Stimulated activated CD4-positive, alpha-beta T cell treated with anti-CD3 and anti-CD28 coated beads, Interleukin-2, amount 100 ng/mL, for 4 hours (primary cell): Measurements from ENCODE around the gene TCF4.

Experiments
- DNase-seq: peaks from one replicate; pipeline ENCODE4 v3.0.0-alpha.2; 2020; ENCODE audit warnings: low read depth

The TCF4 gene

DNA sequence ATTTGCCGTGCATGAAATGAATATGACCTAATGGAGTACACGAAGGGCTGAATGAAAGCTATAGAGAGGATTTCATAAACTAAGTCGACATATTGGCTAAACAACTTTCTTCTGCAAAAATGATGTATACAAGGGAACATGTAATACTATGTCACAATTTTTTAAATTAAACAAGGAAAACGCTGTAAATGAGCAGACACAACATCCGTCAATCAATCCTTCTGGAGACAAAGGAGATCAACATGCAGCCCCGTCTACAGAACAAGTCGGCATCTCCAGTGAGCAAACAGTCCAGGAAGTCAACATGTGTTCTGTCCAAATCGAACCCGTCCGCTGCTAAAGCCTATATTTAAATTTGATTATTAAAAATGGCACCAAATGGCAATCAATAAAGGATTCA is 180.8 kb downstream of the TCF4 start:
- DNase-seq: no peak

DNA sequence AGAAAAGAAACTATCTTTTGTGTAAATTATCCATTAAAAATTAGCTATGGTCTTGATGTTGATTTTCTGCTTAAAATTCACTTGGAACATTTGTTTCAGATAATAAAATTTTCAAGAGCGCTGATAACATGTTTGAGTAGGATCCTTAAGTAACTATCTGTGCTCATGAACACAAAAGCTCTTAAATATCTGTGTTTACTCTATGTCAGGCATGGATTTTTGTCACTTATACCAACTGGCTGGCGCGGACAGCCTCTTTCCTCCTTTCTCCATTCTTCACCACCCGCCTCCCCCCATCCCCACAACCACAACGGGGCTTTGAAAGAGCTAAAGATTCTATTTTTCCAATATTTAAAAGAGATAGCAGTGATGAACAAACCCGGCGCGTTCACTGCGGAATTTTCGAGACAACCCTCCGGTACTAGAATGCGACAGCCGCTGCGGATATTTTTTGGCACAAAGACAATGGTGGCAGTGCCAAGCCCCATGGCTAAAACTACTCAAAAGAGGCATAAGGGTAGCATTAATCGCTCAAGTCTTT is 181.5 kb downstream of the TCF4 start:
- DNase-seq: no peak

DNA sequence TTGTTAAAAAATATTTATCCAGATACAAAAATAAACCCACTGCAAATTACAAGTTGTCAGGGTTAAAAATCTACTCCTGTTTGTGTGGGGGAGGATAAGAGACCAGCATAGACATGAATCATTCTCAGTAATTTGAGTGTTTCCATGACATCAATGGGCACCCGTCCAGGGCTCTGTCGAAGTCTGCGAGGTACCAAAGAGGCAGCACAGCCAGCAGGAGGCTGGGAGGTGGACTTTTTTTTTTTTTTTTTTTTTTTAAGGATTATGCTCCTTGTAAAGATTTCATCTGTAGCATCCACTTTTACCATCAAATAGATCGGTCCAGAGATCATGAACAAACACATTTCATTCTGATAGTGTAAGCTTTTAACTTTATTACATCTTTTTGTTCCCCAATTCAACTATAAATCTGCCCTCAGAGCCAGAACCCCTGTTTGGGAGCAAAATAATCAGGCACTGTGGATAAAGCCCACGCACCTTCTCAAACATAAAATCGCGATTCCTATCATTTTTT is 182.0 kb downstream of the TCF4 start:
- no peak for DNase-seq

DNA sequence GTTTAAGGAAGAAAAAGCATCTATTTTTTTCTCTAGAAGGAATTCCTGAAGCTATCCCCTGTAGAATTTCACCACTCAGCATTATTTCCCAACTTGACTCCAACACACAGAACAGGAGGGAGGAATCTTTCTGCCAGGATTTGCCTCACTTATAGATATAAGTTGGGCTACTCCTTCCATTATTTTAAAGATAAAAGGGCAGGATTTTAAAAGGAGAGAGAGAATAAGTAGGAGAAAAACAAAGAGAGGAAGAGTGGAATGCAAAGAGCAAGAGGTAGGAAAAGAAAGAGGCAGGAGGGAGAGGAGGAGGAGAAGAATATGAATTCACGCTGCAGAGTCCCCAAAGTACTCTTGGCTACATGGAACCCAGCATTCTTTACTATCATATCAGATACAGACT is 182.5 kb downstream of the TCF4 start:
- no peak for DNase-seq

DNA sequence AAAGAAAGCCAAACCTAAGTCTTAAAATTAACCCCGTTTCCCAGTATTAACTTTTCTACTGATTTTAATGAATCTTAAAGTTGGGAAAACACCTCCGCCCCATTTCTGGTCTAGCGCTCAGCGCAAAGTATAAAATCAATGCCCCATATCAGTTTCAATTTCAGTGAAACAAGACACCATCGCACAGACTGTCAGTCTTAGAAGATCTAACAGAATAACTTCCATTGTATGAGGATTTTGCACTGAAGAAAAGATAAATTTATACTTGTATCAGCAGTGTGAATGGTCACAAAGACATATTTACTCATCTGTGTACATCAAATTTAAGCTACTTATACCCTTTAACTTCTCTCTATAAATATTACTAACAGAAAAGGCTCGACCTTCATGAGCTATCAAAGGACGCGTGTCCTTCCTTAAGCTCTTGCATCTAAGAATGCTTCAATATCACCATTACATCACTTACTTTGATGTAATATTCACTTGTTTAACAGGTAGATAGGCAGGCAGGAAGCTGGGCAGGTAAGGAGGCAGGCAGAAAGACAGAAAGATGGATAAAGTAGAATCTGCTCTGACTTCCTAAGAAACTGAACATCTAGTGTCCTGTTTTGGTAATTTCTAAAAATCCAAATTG is 183.0 kb downstream of the TCF4 start:
- no peak for DNase-seq

DNA sequence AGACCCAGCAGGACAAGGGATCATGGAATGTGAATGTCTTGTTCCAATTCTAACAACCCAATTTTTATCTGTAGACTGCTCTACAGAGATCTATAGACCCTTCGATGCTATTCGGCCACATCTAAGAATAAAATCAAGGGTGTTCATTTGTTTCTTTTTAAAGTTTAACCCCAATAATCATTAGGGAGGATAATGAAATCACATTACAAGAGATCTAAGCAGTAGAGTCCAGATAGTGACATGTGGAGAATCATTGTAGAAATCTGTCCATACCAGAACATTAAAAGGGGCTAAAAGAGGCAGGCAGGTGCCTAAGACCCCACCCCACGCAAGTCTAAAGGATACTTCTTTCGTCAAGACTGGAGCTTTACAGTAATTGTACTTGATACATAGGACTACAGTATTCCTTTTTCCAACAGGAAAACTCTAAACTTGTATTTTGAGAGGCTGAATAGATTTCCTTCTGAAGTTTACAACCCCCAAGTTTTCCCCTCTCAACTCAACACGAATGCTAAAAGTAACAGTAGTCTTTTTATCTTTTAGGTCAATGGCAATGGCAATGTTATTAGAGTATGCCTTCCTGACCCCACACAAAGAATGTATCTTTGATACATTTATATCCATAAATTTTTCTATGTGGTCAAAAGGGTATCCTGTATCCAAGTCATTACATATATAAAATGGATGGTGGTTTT is 183.7 kb downstream of the TCF4 start:
- no peak for DNase-seq

DNA sequence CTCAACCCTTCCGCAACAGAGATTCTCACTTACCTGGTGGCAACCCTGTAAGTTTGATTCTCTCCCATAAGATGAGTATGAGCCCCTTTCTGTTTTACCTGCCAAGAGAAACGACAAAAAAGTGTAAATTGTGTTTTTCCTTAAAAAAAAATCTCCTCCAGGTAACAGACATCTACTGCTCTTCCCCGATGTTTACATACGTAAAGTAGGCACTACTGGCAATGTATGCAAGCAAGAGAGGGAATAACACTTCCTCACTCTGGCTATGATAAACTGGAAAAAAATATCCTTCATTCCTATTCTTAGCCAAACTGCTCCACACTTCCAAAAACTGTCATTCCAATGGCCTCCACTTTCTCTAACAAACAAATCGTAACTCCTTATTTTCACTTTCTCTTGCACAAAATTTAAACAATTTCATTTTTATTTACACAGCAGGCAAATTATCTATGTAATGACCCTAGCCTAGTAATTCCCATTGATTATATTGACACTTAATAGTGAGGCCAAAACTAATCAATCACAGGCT is 184.5 kb downstream of the TCF4 start:
- no peak for DNase-seq

DNA sequence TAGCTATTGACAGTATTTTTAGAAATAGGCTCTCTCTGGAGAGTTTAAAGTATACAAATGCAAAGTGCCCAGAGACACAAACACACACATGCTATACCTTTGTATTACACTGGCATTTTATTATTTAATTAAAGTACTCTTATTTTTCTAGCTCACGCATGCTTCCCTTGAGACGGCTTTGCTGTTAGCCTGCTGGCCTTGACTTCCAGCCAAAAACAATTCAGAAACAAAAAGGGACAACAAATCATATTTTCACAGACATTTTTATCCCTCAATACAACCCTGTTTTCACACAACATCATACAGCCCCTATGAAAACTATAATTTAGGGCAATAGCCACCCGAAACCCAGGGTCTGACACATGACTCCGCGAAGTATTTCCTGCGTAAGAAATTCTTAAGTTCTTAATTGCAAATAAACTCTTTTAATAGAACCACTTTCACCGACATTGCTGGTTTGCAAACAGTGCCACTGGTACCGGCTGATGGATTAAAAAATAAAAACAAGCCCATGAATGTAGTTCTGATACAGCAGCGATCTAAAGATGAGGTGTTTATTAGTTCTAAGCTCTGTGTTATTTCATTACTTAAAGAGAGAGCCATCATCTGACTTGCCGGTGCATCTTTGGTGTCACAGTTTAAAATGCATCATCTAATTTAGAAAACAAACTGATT is 185.1 kb downstream of the TCF4 start:
- no peak for DNase-seq

DNA sequence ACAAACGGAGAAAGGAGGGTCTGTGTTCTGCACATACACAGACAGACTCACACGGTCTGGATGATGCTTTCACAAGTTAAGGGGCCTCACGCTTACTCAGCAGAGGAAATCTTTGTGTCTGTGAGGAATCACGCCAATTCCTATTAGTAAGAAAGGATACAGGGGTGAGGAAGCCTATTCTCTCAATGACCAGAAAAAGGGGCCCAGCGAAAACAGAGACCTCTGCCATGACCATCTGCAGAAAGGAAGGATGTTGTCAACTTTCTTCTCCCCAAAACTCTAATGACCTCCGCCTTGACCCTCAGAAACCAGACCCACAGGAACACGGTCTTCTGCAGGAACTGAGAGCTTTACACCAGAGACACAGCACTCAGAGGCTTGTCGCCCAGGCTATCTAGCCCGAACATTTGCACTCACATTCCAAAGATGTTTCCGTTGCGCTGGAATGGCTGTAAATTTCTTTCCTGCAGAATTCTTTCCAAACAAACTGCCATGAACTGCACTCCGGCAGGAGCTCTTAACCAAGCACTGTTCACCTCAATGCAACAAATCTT is 186.3 kb downstream of the TCF4 start:
- DNase-seq: no peak

DNA sequence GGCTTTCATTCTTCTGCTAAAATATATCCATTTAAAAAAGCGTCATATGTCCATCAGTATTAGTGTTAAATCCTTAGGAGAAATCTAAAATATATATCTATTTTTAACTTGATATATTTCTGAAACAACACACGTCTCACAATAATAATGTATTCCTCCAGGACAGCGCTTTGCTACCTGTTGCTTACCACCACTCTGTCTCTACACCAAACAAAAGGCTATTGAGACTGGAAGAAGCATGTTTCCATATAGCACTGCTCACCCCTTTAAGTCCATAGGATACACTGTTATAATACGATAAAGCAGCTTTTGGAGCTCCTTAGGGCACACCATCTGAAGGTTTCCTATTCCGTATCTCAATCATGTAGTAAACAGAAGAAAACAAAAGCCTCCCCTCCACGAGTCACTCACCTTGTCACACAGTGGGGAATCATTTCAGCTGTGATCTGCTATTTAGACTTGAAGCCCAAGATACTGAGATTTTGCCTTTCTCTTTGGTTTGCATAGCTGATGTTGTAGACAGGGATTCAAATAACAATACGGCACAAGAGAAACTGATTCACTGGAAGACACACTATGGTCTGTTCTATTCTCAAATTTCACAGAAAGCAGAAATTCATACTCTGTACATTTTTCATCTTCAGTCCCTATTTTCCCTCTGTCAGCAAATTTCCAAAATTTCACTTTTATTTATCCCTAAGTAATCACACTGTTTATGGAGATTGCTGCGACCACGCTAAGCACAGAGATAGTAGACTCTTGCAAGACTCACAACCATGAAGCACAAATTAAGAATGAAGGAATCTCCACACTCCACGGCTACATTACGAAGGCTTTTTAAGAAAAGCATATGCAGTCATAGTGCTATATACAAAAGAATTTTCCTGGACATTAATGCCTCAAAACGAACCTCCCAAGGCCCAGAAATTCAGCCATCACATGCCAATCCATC is 187.1 kb downstream of the TCF4 start:
- no peak for DNase-seq

DNA sequence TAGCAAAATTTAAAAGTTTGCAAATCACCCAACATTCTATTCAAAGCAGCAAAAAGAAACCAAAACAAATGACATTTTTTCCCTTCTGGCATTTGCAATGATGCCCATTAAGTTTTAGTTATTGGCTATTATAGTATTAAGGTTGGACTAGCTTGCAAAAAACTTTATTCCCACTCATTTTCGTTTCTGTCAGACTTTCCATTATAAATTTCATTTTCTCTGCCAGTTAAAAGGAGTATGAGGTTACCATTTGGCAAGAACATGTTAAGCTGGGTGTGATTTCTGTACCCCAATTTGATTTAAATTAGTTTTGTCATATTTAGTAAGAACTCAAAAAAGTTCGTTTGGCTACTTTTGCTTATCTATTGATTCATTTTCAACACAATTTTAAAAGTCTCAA is 187.9 kb downstream of the TCF4 start:
- DNase-seq: no peak

DNA sequence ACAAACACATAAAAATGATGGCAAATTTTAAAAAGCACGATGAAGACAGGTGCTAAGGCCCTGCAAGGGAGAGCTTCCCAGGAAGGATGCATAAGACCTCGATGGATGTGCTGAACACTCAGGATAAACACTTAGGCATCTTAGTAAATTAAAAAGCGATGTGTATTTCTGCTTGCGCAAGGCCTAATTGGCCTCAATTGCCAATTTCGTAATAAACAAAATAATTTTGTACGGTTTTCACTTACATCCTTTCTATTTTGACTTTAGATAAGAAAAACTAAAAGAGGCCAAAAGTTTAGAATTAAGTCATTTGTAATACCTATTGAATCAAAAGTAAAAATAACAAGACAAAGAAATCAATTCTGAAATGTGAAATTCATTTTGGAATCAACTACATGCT is 189.1 kb downstream of the TCF4 start:
- no peak for DNase-seq

DNA sequence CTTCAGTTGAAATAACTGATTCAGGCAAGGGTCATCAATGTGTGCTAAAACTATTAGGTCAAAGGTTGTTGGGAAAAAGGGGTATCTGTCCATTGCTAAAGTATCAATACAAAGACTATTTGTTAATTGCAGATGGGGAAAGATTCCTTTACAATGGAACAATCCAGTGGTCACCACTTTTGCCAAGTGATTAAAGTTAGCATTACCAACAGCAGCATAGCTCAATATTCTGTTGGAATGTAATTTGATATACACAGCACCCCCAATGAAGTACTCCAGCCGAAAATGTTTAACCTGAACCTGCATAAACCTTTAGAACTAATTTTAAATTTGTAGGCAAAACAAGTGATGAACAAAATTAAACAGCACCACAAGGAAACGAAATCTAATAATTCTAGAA is 191.0 kb downstream of the TCF4 start:
- no peak for DNase-seq

DNA sequence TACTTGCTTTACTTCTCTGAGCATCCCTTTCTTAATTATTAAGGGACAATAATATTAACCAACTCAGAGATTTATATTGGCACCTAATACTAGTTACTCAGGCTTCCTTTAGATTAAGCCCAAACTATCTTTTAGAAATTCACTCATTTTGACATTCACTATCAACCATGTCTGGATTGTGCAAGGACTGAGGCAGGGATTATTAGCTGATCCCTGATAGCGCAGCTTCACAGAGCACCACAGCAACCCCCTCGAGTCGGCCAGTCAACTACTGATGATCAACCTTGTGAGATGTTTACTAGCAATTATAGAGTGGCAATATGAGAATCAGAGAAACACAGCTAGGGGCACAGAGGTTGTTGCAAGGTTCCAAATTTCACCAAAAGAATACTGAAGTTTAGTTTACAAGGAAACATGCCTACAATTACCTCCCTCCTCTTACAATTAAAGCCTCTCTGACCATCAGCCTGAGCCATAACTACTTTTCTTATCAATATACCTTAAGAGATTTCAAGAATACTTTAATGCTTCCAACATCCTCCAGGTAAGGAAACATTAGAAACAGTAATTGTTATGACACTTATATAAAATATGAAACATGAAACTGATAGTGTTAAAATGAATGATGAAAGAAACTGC is 191.6 kb downstream of the TCF4 start:
- no peak for DNase-seq

DNA sequence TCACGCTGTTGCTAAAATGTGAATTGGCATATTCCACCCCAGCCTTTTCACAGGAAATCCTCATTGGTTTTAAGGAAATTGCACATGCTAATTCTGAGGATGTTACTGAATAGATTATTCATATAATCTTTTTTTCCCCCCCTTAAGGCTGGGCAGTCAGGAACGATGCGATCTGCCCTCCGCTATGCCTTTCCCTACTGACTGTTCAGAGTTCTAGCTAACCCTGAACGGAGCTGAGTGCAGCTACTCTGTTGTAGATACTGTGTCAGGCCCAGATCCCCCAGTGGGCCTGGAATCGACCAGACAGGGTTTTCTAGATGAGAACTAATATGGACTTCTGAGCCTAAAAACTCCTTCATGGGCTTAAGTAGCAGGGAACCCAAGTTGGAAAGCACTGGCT is 192.2 kb downstream of the TCF4 start:
- DNase-seq: no peak

DNA sequence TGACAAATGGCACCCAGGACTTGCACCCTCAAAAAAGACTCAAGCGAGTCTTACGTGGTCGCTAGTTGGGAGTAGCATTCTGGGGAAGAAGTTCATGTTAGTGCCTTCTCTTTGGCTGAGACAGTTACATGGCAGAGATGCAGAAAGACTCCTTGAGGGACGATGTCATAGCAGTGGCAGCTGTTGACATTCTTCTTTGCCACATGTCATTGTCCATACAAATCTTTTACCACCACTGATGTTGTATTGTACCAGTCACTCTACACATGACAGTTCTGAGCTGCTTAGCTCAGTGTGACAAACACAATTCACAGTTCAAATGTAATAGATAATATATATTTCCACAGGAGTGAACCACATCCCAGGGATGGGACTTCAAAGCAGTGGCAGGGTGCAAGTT is 197.1 kb downstream of the TCF4 start:
- DNase-seq: no peak

DNA sequence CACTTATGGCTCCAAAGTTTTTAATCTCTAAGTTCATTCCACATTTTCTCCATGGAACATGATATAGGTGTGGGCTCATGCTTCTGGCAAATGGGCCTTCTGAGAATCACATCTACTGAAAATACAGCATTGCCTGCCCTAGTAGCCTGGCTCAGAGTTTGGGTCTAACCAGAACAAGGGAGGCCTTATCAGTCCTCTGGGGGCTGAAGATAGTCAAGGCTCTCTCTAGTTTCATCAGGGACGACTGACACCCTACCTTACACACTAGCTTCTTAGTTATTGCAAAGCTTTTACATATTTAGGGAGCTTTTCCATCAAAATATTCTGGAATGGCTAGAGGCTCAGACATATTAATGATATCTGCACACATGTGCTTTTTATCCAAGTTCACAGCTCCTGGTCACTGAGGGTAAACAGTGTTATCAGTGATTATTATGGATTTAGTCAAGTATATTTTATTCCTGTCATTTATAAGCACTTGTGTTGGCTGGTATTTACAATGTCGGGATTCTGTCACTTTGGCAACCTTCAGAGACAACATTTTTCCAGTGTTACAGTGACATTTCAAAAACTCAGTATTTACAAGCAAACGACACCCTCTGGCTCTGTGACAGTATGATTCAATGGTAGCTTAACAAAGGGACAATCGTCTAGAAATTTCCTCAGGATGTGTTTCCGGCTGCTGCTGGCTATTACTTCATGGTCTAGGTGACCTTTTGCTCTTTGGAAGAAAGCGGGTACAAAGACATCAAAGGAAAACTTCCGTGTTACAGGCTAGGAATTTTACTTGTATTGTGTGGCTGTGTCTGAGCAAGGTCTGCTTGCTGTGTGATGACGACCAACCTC is 200.6 kb downstream of the TCF4 start:
- no peak for DNase-seq

DNA sequence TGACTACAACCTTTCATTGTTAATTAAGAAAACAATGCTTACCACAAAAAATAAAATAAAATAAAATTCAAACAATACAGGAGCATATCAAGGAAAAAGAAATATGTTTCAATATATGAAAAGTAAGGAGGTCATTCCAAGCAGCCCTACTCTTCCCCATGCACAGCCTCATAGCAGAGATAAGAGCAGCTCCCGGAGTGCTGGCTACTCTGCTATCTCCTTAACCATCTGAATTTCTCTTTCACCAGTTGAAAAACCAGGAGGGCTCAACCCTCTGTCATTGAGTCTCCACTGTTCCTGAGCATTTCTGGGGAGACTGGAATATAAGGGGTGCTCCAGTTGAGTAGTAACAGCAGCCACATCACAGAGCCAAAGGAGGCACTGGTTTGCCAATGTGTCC is 201.4 kb downstream of the TCF4 start:
- no peak for DNase-seq

DNA sequence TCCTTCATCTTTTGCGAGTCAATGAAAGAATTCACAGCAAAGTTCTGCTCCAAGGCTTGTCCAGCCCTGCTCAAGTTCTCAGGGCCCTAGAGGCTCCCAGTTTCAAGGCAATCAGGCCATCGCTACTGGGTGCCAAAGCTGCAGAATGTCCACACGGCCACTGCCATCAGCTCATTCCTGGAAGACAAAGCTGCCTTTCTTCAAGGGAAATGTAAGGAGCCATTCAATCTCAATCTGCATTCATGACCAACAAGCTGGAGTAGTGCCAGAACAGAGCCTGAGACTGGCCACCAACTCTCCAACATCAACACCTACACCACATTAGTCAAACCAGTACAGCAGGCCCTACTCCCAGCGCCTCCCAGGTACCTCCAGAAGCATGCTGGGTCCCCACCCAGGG is 202.2 kb downstream of the TCF4 start:
- no peak for DNase-seq
